Islet of Langerhans (tissue), 1 donor: Measurements from ENCODE around the gene CIDEA.

Experiments
- FAIRE-seq: peaks from one replicate; lab custom pipeline; 2011; peaks lifted over from hg19 to GRCh38; lab: Jason Lieb, UNC

CIDEA gene

GRCh38 chr18:12324991-12325725 lies 71.0 kb downstream of the CIDEA start:
- FAIRE-seq = no peak

- FAIRE-seq = no peak
Measured at GRCh38 chr18:12325726-12326245, 71.6 kb downstream of the CIDEA start.

GRCh38 chr18:12326711-12327460 lies 72.7 kb downstream of the CIDEA start:
- no peak for FAIRE-seq
